ENCODE results near the gene TAOK2. TPM values are rescaled to one million over a fixed set of nuclear protein-coding genes. Genes with fewer than 3 reads are reported as not detected.
"Not testable (repeated sequence)": the region's sequence is repeated elsewhere in the genome, so short reads cannot be mapped to it uniquely, and the experiment has no call there.

Gene TAOK2
- total RNA-seq, 6 experiments from 2014 or later = 50.4 to 56.9 (median 53.0) TPM

DNA sequence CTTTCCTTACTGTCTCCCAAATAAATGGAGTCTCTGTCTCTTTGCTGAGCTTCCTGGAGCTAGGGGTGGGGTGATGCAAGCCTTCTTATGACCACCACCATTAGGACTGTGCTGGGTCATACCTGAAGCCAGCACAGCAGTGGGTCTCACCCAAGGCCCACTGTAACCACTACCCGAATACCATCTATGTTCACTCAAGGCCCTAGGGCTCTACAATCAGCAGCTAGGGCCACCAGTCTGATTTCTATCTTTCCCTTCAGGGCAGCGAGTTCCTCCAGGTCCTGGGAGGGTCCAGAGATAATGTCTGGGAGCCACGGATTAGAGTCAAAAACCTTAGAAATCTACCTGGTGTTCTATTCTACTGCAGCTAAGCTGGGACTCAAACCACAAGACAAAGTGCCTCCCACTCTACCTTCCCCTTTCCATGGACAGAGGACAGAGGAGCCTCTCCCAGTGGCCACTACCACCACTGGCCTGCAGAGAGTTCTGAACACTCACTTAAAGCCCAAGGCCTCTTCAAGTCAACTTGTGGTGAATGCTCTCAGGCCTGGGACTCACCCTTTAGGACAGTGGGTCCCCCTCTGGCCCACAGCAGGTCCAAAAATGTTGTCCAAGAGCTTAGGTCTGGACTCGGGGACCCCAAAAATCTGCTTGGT, 22.7 kb upstream of the TAOK2 start:
- no peak for TF ChIP-seq CTCF (IDR thresholded peaks at IDR 0.05)
- no peak for DNase-seq
- no peak overlapping the region for H3K4me3 Mint-ChIP-seq
- peaks cover 4% of the 10 kb centered on the region for H3K9me3 Mint-ChIP-seq
- H3K27ac Mint-ChIP-seq = no peak overlapping the region
- H3K27me3 Mint-ChIP-seq (ENCODE audit: insufficient read depth) = peaks cover 2% of the 10 kb centered on the region
- H3K36me3 Mint-ChIP-seq (ENCODE audit: low read depth) = no peaks in the 10 kb centered on the region; the same call in 1 of the 2 replicates
- no peaks in the 10 kb centered on the region for H3K4me1 Mint-ChIP-seq (ENCODE audit: low read depth)

GRCh38 chr16:29951625-29952365, 21.9 kb upstream of the TAOK2 start:
- DNase-seq = no peak
- Mint-ChIP-seq H3K27ac (no peak overlapping the region), H3K4me1 (ENCODE audit: low read depth) (no peaks in the 10 kb centered on the region), H3K4me3 (no peak overlapping the region), H3K27me3 (ENCODE audit: insufficient read depth) (peaks cover 2% of the 10 kb centered on the region), H3K36me3 (ENCODE audit: low read depth) (no peaks in the 10 kb centered on the region; the same call in 1 of the 2 replicates), H3K9me3 (peaks cover 4% of the 10 kb centered on the region)
- TF ChIP-seq CTCF (IDR thresholded peaks at IDR 0.05) = peak; percentile 4; the same call in 1 of the 2 replicates

- Mint-ChIP-seq H3K27ac (no peak overlapping the region), H3K4me3 (no peak overlapping the region), H3K9me3 (no peaks in the 10 kb centered on the region), H3K4me1 (ENCODE audit: low read depth) (peaks cover 19% of the 10 kb centered on the region), H3K27me3 (ENCODE audit: insufficient read depth) (no peaks in the 10 kb centered on the region; the same call in 1 of the 2 replicates), H3K36me3 (ENCODE audit: low read depth) (no peaks in the 10 kb centered on the region)
- DNase-seq = no peak
- TF ChIP-seq CTCF (IDR thresholded peaks at IDR 0.05) = no peak
Measured at GRCh38 chr16:29958756-29959155, 14.9 kb upstream of the TAOK2 start.

DNA sequence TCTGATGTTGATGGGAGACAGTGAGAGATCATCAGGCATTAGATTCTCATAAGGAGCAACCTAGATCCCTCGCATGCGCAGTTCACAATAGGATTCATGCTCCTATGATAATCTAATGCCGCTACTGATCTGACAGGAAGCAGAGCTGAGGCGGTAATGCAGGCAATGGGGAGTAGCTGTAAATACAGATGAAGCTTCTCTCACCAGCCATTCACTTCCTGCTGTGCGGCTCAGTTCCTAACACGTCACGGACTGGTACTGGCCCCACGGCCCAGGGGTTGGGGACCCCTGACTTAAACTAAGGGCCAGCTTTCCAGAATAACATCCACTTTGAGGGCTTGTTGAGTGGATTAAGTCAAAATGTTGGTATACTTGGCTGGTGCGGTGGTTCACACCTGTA, 14.4 kb upstream of the TAOK2 start:
- no peak for TF ChIP-seq CTCF (IDR thresholded peaks at IDR 0.05)
- no peak for DNase-seq
- H3K27ac Mint-ChIP-seq = no peak overlapping the region
- no peak overlapping the region for H3K4me3 Mint-ChIP-seq
- no peaks in the 10 kb centered on the region for H3K9me3 Mint-ChIP-seq
- H3K4me1 Mint-ChIP-seq (ENCODE audit: low read depth) = peaks cover 19% of the 10 kb centered on the region
- H3K36me3 Mint-ChIP-seq (ENCODE audit: low read depth) = no peaks in the 10 kb centered on the region
- no peaks in the 10 kb centered on the region; the same call in 1 of the 2 replicates for H3K27me3 Mint-ChIP-seq (ENCODE audit: insufficient read depth)

DNA sequence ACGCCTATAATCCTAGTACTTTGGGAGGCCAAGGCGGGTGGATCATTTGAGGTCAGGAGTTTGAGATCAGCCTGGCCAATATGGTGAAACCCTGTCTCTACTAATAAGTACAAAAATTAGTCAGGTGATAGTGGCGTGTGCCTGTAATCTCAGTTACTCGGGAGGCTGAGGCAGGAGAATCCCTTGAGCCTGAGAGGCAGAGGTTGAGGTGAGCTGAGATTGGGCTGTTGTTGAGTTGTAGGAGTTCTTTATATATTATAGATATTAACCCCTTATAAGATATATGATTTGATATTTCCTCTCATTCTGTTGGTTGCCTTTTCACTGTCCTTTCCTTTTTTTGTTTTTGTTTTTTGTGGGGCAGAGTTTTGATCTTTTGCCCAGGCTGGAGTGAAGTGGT, 13.8 kb upstream of the TAOK2 start:
- H3K4me3 Mint-ChIP-seq; H3K36me3 Mint-ChIP-seq (ENCODE audit: low read depth); DNase-seq; H3K27me3 Mint-ChIP-seq (ENCODE audit: insufficient read depth); H3K27ac Mint-ChIP-seq; H3K9me3 Mint-ChIP-seq: not testable (repeated sequence)
- peaks cover 19% of the 10 kb centered on the region for H3K4me1 Mint-ChIP-seq (ENCODE audit: low read depth)

GRCh38 chr16:29961127-29961478, 12.6 kb upstream of the TAOK2 start:
- TF ChIP-seq CTCF (IDR thresholded peaks at IDR 0.05) = no peak
- H3K27me3 Mint-ChIP-seq (ENCODE audit: insufficient read depth) = no peaks in the 10 kb centered on the region; the same call in 1 of the 2 replicates
- H3K4me3 Mint-ChIP-seq = peak overlapping the region; percentile 96
- H3K27ac Mint-ChIP-seq = peak overlapping the region; percentile 93
- no peaks in the 10 kb centered on the region for H3K36me3 Mint-ChIP-seq (ENCODE audit: low read depth)
- no peak for DNase-seq
- peaks cover 19% of the 10 kb centered on the region for H3K4me1 Mint-ChIP-seq (ENCODE audit: low read depth)
- H3K9me3 Mint-ChIP-seq = no peaks in the 10 kb centered on the region
